Skeletal muscle cell (primary cell): ENCODE results near the gene C5orf15.
"Not testable (repeated sequence)": the region's sequence is repeated elsewhere in the genome, so short reads cannot be mapped to it uniquely, and the experiment has no call there.

Source experiments
- DNase-seq: peaks from one replicate; pipeline ENCODE4 v3.0.0-alpha.2; 2010; ENCODE audit warnings: low read depth
- H3K4me3 ChIP-seq: 2 replicates; pipeline ENCODE4 v1.5.1; 2011; ENCODE audit warnings: low read depth, mild to moderate bottlenecking, control low read depth, low read length, moderate library complexity

C5orf15 gene

GRCh38 chr5:133967124-133967523 lies 1.3 kb downstream of the C5orf15 start:
- no peak for DNase-seq
- peak overlapping the region; percentile 94 for H3K4me3 ChIP-seq

DNA sequence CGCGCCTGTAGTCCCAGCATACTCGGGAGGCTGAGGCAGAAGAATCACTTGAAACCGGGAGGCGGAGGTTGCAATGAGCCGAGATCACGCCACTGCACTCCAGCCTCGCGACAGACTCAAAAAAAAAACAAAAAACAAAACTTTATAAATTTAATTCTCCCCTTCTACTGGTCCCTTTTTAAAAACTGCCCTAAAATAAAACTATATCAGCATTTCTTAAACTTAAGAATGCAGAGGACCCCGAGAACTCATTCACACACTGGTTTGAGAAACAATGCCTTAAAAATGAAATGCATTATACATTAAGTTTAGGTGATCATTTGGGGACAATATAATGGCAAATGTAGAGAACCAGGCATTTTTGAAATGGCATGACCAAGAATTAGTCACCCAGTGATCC lies 2.3 kb downstream of the C5orf15 start:
- no peak for DNase-seq
- no peak overlapping the region for H3K4me3 ChIP-seq

DNA sequence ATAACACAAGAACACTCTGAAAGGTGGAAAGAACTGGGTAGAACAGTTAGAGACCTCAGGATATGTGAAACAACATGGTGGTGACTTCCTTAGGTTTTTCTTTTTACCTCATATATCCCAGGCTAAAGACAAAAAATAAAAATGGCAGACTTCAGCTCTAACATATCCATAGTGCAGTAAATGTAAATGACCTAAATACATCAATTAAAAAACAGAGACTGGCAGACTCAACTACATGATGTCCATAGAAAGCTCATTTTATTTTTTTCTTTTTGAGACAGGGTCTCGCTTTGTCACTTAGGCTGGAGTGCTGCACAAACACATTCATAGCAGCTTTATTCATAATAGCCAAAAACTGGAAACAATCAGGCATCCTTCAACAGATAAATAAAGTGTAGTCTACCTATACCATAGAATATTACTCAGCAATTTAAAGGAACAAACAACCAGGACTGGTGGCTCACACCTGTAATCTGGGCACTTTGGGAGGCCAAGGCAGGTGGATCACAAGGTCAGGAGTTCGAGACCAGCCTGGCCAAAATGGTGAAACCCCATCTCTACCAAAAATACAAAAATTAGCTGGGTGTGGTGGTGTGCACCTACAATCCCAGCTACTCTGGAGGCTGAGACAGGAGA lies 4.8 kb downstream of the C5orf15 start:
- H3K4me3 ChIP-seq = no peak overlapping the region

DNA sequence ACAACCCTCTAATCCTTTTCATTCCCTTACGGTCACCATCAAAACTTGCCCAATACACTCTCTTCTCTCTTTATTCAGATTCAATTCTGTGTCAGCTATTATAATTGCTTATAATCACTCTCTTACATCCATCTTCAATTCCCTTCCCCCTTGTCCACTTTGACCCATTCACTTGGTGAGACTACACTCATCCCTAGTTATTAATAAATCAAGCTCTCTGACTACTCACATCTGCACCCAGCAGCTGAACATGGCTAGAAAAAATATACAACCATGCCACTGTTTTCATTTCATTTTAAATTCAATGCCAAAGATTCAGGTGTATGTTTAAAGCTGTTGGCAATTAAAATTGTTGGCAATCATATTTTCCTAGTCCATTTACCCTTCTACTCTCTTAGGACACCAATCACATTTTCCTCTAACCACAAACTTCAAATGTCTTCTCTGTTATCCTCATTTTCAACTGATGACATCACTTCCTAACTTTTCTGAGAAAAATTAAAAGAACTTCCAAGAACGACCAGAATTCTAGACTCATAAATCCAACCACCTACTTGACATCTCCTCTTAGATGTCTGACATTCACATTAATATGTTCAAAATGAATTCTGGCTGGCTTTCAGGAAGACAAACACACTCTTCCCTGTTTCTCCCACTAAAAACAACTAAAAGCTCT lies 5.5 kb downstream of the C5orf15 start:
- DNase-seq = peak; percentile 28
- no peak overlapping the region for H3K4me3 ChIP-seq

More for the DNA sequence above, 4.8 kb downstream of the C5orf15 start:
- no peak for DNase-seq

GRCh38 chr5:133962131-133962530 lies 6.3 kb downstream of the C5orf15 start:
- no peak for DNase-seq
- H3K4me3 ChIP-seq = no peak overlapping the region

DNA sequence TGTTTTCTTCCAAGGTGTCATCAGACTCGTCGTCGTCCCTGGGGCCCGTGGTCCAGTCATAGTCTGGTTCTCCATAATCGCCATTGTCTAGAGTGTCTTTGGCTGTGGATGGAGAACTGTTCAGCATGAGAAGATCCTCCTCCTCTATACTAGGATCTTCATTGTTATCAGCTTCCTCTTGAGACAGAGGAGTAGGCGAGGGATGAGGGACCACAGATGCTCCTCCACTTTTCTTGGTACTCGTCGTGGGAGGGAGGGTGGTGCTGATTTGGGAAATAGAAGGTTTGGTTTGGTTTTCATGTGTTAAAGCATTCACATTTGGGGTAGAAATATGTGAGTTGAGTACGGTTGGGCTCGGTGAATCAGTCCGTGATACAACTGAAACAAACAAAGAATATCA lies 8.8 kb downstream of the C5orf15 start:
- no peak for DNase-seq
- no peak overlapping the region for H3K4me3 ChIP-seq

DNA sequence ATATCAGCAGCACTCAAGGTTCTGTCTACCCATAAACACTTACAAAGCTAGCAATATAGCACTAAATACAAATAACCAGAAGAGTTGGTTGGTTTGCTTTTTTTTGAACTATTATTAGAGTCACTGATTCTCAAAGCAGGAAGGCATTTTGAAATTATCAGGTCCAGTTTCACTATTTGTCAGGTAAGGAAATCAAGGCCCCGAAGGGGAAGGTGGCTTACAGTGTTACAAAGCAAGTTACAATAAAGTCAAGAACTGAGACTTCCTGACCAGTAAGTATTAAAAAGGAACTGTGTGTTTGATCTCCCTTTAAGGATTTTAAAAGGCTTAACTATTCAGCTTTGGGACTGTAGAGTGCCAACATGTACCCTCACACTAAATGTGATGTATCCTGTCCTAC lies 10.8 kb downstream of the C5orf15 start:
- no peak for DNase-seq
- no peak overlapping the region for H3K4me3 ChIP-seq

DNA sequence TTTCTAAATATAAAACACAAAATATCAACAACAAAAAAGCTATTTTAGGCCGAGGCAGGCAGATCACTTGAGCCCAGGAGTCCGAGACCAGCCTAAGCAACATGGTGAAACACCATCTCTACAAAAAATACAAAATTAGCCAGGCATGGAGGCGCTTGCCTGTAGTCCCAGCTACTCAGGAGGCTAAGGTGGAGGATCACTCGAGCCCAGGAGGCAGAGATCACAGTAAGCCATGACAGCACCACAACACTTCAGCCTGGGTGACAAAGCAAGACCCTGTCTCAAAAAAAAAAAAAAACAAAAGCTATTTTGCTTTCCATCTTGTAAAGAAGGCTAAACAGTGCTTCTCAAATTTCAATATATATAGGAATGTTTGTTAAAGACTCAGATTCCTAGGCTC lies 11.3 kb downstream of the C5orf15 start:
- no peak overlapping the region for H3K4me3 ChIP-seq

DNA sequence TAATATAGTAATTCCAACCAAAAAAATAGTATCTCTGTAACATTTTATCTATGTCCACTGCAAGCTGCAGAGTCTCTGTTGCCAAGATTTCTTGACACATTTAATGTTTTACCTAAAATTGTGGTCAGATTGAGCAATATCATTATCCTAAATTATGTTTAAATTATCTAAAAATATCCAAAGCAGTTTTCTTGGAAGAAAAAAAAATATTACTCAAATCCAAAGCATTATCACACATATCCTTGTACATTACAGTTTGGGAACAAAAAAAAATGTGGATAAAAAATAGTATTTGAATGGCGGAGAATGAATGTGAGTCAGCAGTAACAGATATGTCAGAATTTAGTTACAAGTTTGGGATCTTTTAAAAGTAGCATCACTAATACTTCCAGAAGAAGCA lies 12.2 kb downstream of the C5orf15 start:
- not testable (repeated sequence) for H3K4me3 ChIP-seq

More for the DNA sequence above, 11.3 kb downstream of the C5orf15 start:
- no peak for DNase-seq

DNA sequence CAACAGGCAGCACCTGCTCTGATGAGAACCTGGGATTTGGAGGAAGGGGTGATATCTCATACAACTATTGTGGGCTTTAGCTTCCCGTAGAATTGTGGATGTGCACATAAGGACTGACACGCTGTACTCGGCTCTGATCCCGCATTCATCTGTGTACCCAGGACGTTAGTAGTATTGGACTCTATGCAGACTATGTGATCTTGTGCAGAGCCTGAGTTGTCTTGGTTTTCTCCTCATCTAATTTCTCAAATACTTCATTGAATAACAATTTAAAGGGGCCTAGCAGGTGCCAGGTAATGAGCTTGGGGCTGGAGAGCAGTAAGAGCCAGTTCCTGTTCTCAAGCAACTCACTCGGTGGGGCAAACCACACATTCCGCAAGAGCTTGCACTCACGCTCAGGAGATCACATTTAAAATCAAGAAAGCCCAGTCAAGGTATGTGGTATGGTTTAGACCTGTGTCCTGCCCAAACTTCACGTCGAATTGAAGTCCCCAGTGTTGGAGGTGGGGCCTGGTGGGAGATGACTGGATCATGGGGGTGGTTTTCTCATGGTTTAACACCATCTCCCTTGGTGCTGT lies 14.8 kb downstream of the C5orf15 start:
- H3K4me3 ChIP-seq = no peak overlapping the region
- no peak for DNase-seq

More for the DNA sequence above, 12.2 kb downstream of the C5orf15 start:
- not testable (repeated sequence) for DNase-seq

DNA sequence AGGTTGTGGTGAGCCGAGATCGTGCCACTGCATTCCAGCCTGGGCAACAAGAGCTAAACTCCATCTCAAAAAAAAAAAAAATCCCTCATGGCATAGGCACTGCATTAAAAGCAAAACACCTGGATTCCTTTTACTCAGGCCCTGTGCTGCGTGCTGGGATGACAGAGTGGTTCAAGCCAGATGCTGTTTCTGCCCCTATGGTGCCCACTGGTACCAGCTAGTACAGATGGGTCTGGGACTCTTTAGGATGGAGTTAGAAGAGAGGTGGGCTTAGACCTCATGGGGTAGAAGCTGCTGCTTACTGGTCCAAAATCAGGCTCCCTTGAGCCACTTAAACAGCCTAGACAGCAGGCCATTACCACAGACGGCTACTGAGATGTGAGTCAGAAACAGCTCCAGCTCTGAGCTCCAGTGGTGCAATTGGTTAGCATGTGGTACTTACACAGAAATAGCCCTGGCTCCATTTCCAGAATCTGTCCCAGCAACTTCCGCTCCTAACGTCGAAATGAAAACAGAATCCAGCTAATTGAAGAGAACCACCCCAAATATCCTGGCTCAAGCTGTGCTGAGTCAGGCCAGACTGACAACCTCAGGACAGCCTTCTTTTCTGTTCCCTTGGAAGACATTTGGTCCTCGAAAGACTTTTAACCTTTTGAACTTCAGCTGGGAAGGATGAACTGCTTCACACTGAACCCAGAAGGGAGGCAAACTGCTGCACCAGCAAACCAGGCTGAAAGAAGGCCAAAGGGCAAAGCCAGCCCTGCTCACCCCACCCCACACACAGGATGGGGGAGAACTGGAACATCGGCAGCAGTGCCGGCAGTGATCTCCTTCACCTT lies 15.5 kb downstream of the C5orf15 start:
- DNase-seq = peak; percentile 69
- no peak overlapping the region for H3K4me3 ChIP-seq

DNA sequence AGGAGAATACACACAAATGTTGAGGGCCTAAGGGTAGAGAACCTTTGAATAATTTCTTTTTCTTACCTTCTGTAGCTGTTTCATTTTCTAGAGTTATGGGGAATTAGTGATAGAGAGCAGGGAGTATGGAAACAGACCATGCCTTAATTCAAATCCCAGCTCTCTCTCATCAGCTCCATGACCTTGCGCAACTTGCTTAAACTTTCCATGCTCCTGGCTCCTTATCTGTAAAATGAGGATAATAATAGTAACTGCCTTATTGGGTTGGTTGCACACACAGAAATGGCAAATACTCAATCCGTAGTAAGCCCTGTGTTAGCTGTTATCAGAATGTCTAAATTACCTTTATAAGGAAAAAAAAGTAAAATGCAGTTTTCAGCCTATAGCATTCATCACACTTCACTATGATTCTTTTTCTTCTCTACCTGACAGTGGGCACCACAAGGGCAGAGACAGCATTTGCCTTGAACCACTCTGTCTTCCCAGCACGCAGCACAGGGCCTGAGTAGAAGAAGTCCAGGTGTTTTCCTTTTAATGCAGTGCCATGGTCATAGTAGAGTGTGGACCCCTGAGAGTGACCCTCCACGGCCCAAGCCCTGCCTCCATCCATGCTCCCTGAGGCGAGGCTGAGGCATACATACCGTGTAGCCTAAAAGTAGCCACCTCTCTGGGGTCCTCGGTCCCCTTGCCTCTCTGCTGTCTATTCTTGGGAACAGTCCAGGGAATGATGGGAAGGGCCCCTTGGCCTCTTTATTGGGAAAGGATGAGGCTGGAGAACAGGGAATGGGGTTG lies 17.4 kb downstream of the C5orf15 start:
- no peak for DNase-seq

GRCh38 chr5:133948721-133949120 lies 19.7 kb downstream of the C5orf15 start:
- H3K4me3 ChIP-seq = no peak overlapping the region
- DNase-seq = no peak

More for the DNA sequence above, 17.4 kb downstream of the C5orf15 start:
- no peak overlapping the region for H3K4me3 ChIP-seq

DNA sequence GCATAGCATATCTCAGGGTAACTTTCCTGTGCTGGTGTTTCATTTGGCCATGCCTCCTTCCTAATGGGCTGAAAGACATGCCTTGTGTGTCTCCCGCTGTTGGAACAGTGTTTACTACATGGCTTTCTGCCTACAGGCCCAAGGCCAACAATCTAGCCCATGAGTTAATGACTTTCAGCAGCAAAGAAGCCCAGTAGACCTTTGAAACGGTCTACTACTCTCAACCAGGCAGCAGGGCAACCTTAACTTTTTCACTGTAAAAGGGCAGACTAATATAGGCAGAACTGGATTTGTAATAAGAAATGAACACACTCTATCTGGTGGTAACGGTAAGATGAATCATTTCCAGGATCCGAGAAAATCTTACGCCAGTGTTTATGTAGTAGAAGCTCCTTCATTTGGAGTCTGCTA lies 21.0 kb downstream of the C5orf15 start:
- no peak overlapping the region for H3K4me3 ChIP-seq
- no peak for DNase-seq

DNA sequence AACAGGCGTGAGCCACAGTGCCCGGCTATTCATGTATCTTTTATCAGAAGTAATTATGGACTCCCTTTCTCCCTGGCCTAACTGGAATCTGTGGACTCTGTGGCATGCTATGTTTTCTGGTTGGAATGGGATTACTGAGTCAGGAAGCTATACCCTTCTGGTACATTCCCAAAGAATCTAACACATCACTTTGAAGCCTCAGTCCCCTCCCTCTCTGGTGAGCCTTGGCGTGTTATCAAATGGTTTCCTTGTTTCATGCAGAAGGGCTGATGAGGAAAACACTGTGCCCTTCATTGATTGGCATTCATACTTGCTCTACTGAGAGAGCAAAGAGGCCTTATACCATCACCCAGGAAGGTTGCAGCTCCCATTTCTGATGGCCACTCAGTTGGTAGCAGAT lies 22.9 kb downstream of the C5orf15 start:
- DNase-seq = no peak
- H3K4me3 ChIP-seq = no peak overlapping the region

DNA sequence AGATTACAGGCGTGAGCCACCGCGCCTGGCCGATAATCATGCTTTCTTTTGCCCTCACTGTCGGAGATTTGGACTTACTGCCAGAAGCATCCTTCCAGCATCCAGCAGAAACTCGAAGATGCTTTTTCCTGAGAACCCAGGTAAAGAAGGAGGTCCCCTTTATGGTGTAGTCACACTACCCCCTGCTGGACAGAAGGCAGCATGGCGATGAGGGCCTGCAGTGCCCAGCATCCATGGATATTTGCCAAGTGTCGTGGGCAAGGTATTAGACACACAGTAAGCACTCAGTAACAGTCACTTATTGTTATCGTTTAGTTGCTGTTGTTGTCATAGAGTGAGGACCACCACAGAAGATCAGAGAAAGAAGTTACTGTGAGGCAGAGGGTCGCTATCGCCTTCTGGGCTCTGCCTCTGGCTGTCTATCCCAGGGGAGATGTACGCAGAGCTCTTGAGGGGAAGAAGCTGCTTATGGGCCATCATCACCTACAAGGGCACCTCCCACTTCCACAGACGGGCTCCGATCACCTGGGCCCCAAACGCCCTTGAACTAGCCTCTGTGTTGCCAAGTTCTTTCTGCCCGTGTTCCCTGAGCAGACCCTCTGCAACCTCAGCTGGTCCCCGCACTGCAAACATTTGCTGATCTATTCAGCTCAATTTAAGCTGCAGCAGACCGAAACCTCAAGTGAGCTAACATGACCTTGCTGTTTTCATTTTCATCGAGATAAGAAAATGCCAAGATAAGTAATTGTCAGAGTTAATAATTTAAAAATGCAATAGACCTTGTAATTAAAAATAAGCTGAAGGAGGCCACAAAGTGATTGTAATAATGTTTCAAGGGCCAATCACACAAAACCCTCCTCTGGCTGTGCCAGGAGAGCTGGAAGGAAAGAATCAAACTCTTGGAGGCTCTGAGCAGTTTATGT lies 23.9 kb downstream of the C5orf15 start:
- H3K4me3 ChIP-seq = no peak overlapping the region
- DNase-seq = no peak

- H3K4me3 ChIP-seq = no peak overlapping the region
- no peak for DNase-seq
Measured at GRCh38 chr5:133943475-133943817, 25.0 kb downstream of the C5orf15 start.
